Glomerular visceral epithelial cell (primary cell): ENCODE data around the gene MYO18A.

Experiments used
- DNase-seq: peaks from one replicate; pipeline ENCODE4 v3.0.0-alpha.2; 2016; ENCODE audit errors: extremely low spot score

MYO18A gene

DNA sequence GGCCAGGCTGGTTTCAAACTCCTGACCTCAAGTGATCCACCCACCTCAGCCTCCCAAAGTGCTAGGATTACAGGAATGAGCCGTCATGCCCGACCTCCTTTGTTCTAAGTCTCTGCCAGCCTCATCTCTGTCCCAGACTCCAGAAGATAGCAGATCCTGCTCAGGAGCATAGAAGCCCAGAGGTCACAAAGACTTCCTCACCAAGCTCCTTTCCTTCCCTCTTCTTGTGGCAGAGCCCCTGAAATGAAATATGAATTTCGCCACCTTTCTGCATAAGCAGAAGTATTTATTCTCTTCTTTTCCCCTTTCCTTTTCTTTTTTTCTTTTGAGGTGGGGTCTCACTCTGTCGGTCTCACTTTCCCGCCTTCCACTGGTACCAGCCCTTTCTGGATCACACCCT lies 148.7 kb downstream of the MYO18A start:
- no peak for DNase-seq

- no peak for DNase-seq
Observed at GRCh38 chr17:29024316-29024952, 155.8 kb downstream of the MYO18A start.

GRCh38 chr17:29022074-29022473 lies 158.1 kb downstream of the MYO18A start:
- no peak for DNase-seq

DNA sequence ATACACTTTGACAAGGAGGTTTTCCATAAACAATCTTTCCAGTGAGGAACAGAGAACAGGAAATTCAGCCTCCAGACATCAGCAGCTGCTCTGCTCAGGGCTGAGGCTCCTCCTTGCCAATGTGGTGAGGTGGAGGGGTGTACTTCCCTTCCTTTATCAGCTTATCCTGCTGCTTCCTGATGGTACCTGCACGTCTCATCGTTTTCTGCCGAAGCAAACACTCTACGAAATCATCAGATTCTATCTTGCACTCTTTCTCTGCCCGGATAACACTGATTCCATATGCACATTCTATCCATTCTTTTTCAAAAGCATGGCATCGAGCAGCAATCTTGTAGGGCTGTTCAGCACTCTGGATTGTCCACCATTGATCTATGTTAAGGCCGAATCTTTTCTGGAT lies 159.0 kb downstream of the MYO18A start:
- no peak for DNase-seq
